ENCODE measurements around the gene SLC35F1.

SLC35F1 gene

GRCh38 chr6:118042855-118043254 lies 135.8 kb downstream of the SLC35F1 start:
- no peak overlapping the region for H3K4me3 ChIP-seq (ENCODE audit: low read depth, low read length, poor library complexity, severe bottlenecking)
- H3K27me3 ChIP-seq (ENCODE audit: insufficient read depth, low read length), result no peaks in the 10 kb centered on the region
- H3K36me3 ChIP-seq (ENCODE audit: insufficient read depth, low read length), result no peaks in the 10 kb centered on the region
- TF ChIP-seq CTCF (IDR thresholded peaks at IDR 0.05; ENCODE audit: low read length), result no peak
- TF ChIP-seq EZH2 (IDR thresholded peaks at IDR 0.05; ENCODE audit: borderline replicate concordance, low read length), result no peak
- H2AFZ ChIP-seq (ENCODE audit: low read length), result no peak overlapping the region
- no peak overlapping the region for H3K4me2 ChIP-seq (ENCODE audit: low read length)
- no peaks in the 10 kb centered on the region for H3K79me2 ChIP-seq (ENCODE audit: insufficient read depth, low read length)
- no peaks in the 10 kb centered on the region for H3K9me3 ChIP-seq (ENCODE audit: low read length)
- no peak overlapping the region for H3K9ac ChIP-seq (ENCODE audit: low read length)
- H4K20me1 ChIP-seq (ENCODE audit: insufficient read depth, low read length), result no peaks in the 10 kb centered on the region
- no peak overlapping the region for H3K27ac ChIP-seq (ENCODE audit: low read depth, low read length, poor library complexity, severe bottlenecking)
- H3F3A ChIP-seq (ENCODE audit: insufficient read depth, low read length), result no peaks in the 10 kb centered on the region
- no peaks in the 10 kb centered on the region for H3K4me1 ChIP-seq (ENCODE audit: insufficient read depth, low read length, severe bottlenecking)
- no peaks in the 10 kb centered on the region for H3K9me2 ChIP-seq (ENCODE audit: low read depth, low read length)

GRCh38 chr6:118044275-118044674 lies 137.2 kb downstream of the SLC35F1 start:
- H3K4me3 ChIP-seq (ENCODE audit: low read depth, low read length, poor library complexity, severe bottlenecking), result no peak overlapping the region
- no peaks in the 10 kb centered on the region for H3K9me3 ChIP-seq (ENCODE audit: low read length)
- no peaks in the 10 kb centered on the region for H4K20me1 ChIP-seq (ENCODE audit: insufficient read depth, low read length)
- no peaks in the 10 kb centered on the region for H3K36me3 ChIP-seq (ENCODE audit: insufficient read depth, low read length)
- H3F3A ChIP-seq (ENCODE audit: insufficient read depth, low read length), result no peaks in the 10 kb centered on the region
- no peaks in the 10 kb centered on the region for H3K79me2 ChIP-seq (ENCODE audit: insufficient read depth, low read length)
- TF ChIP-seq EZH2 (IDR thresholded peaks at IDR 0.05; ENCODE audit: borderline replicate concordance, low read length) (no peak), CTCF (IDR thresholded peaks at IDR 0.05; ENCODE audit: low read length) (no peak)
- no peaks in the 10 kb centered on the region for H3K27me3 ChIP-seq (ENCODE audit: insufficient read depth, low read length)
- no peaks in the 10 kb centered on the region for H3K4me1 ChIP-seq (ENCODE audit: insufficient read depth, low read length, severe bottlenecking)
- no peak overlapping the region for H3K4me2 ChIP-seq (ENCODE audit: low read length)
- H3K9me2 ChIP-seq (ENCODE audit: low read depth, low read length), result no peaks in the 10 kb centered on the region
- H3K9ac ChIP-seq (ENCODE audit: low read length), result no peak overlapping the region
- no peak overlapping the region for H2AFZ ChIP-seq (ENCODE audit: low read length)
- H3K27ac ChIP-seq (ENCODE audit: low read depth, low read length, poor library complexity, severe bottlenecking), result no peak overlapping the region

- H3K79me2 ChIP-seq (ENCODE audit: insufficient read depth, low read length), result no peaks in the 10 kb centered on the region
- no peaks in the 10 kb centered on the region for H3F3A ChIP-seq (ENCODE audit: insufficient read depth, low read length)
- H4K20me1 ChIP-seq (ENCODE audit: insufficient read depth, low read length), result no peaks in the 10 kb centered on the region
- no peaks in the 10 kb centered on the region for H3K4me1 ChIP-seq (ENCODE audit: insufficient read depth, low read length, severe bottlenecking)
- no peaks in the 10 kb centered on the region for H3K9me2 ChIP-seq (ENCODE audit: low read depth, low read length)
- no peaks in the 10 kb centered on the region for H3K27me3 ChIP-seq (ENCODE audit: insufficient read depth, low read length)
- H3K4me2 ChIP-seq (ENCODE audit: low read length), result no peak overlapping the region
- H2AFZ ChIP-seq (ENCODE audit: low read length), result no peak overlapping the region
- no peak overlapping the region for H3K9ac ChIP-seq (ENCODE audit: low read length)
- H3K4me3 ChIP-seq (ENCODE audit: low read depth, low read length, poor library complexity, severe bottlenecking), result no peak overlapping the region
- H3K9me3 ChIP-seq (ENCODE audit: low read length), result no peaks in the 10 kb centered on the region
- H3K36me3 ChIP-seq (ENCODE audit: insufficient read depth, low read length), result no peaks in the 10 kb centered on the region
- no peak overlapping the region for H3K27ac ChIP-seq (ENCODE audit: low read depth, low read length, poor library complexity, severe bottlenecking)
- TF ChIP-seq EZH2 (IDR thresholded peaks at IDR 0.05; ENCODE audit: borderline replicate concordance, low read length) (no peak), CTCF (IDR thresholded peaks at IDR 0.05; ENCODE audit: low read length) (no peak)
Observed at GRCh38 chr6:118054082-118054481, 147.0 kb downstream of the SLC35F1 start.
